K562 (cell line): Measurements from ENCODE around the gene ERG28. TPM values are rescaled to one million over a fixed set of nuclear protein-coding genes. Genes with fewer than 3 reads are reported as not detected.

Source experiments
- CTBP1 ChIP-seq: fragments of 450-650 bp; IDR thresholded peaks from 2 replicates; pipeline ENCODE4 v1.6.1; 2016; ENCODE audit warnings: borderline replicate concordance
- HIVEP1 ChIP-seq: fragments of 250-450 bp; sonication (Bioruptor Pico); IDR thresholded peaks from 2 replicates; pipeline ENCODE4 v1.4.0; 2020; ENCODE audit warnings: mild to moderate bottlenecking
- PHB2 ChIP-seq: fragments of 450-650 bp; IDR thresholded peaks from 2 replicates; pipeline ENCODE4 v1.6.1; 2017; ENCODE audit warnings: low read depth
- PRMT5 ChIP-seq: sonication (generic); formaldehyde crosslinking; IDR thresholded peaks from 2 replicates; pipeline ENCODE4 v1.5.0; 2020; ENCODE audit warnings: missing genetic modification reagents
- TCF3 ChIP-seq: sonication (generic); formaldehyde crosslinking; IDR thresholded peaks from 2 replicates; pipeline ENCODE4 v1.4.0; 2020; ENCODE audit warnings: mild to moderate bottlenecking, missing genetic modification reagents
- polyA plus RNA-seq, 8 experiments: library from polyadenylated mRNA; depleted of rRNA in 4 of 8; stranded (reverse) in 5 of 8; unstranded in 3 of 8; fragments of >200 nt; fragmentation: Nextera tagmentation in 2 of 8; fragmentation: Illumina TruSeq in 1 of 8; extraction: Ambion mirVana in 2 of 8; extraction: Trizol in 1 of 8; gene quantifications; 2 replicates each; pipeline versions ENCODE4 v1.2.1 to v1.2.3, GENCODE V29; 2011 to 2014; ENCODE audit warnings: inconsistent platforms in 1 of 8, missing spikeins in 1 of 8
- total RNA-seq, 7 experiments: library from RNA; depleted of rRNA in 6 of 7; stranded (reverse); fragments of >200 nt in 6 of 7; fragmentation: Illumina TruSeq in 2 of 7; extraction: Trizol in 2 of 7; gene quantifications; 2 replicates each; pipeline versions ENCODE4 v1.2.1 to v1.2.3, GENCODE V29; 2011 to 2021; ENCODE audit warnings: low replicate concordance in 1 of 7
- TF ChIP-seq, protein P1 (sequence below): IDR thresholded peaks from 2 replicates; pipeline ENCODE4 v1.6.1; 2011; ENCODE audit warnings: borderline replicate concordance, low read depth, mild to moderate bottlenecking, moderate library complexity, low read length; ENCODE audit not compliant: insufficient read depth, poor library complexity, severe bottlenecking
- TF ChIP-seq, protein P2 (sequence below): fragments of 450-650 bp; IDR thresholded peaks from 2 replicates; pipeline ENCODE4 v1.6.1; 2016; ENCODE audit warnings: low read depth

Gene ERG28
- total and polyA plus RNA-seq, 9 of the 15 experiments (the other 6 are each of a cell fraction or from before 2014, with no cell fraction given) = 3.1 to 34.2 (median 14.2) TPM

DNA sequence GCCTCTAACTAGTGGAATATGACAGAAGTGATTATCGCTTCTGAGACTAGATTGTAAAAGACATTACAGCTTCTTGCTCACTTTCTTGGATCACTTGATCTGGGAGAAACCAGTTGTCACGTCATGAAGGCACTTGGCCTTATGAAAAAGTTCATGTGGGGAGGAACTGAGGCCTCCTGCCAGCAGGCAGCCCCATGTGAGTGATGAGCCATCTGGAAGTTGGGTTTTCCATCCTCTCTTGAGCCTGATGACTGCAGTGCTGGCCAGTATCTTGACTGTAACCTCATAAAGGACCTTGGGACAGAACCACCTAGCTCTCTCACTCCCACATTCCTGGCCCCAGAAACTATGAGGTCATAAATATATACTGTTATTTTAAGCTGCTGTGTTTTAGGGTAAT, 28.3 kb upstream of the ERG28 start (continued):
- TF ChIP-seq PRMT5 (CRISPR knock-in tag) = no peak
- TF ChIP-seq, protein P1, sequence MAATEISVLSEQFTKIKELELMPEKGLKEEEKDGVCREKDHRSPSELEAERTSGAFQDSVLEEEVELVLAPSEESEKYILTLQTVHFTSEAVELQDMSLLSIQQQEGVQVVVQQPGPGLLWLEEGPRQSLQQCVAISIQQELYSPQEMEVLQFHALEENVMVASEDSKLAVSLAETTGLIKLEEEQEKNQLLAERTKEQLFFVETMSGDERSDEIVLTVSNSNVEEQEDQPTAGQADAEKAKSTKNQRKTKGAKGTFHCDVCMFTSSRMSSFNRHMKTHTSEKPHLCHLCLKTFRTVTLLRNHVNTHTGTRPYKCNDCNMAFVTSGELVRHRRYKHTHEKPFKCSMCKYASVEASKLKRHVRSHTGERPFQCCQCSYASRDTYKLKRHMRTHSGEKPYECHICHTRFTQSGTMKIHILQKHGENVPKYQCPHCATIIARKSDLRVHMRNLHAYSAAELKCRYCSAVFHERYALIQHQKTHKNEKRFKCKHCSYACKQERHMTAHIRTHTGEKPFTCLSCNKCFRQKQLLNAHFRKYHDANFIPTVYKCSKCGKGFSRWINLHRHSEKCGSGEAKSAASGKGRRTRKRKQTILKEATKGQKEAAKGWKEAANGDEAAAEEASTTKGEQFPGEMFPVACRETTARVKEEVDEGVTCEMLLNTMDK = no peak
- no peak for TF ChIP-seq HIVEP1 (CRISPR knock-in tag)
- TF ChIP-seq PHB2 = no peak
- no peak for TF ChIP-seq TCF3 (CRISPR knock-in tag)
- no peak for TF ChIP-seq CTBP1
- TF ChIP-seq, protein P2, sequence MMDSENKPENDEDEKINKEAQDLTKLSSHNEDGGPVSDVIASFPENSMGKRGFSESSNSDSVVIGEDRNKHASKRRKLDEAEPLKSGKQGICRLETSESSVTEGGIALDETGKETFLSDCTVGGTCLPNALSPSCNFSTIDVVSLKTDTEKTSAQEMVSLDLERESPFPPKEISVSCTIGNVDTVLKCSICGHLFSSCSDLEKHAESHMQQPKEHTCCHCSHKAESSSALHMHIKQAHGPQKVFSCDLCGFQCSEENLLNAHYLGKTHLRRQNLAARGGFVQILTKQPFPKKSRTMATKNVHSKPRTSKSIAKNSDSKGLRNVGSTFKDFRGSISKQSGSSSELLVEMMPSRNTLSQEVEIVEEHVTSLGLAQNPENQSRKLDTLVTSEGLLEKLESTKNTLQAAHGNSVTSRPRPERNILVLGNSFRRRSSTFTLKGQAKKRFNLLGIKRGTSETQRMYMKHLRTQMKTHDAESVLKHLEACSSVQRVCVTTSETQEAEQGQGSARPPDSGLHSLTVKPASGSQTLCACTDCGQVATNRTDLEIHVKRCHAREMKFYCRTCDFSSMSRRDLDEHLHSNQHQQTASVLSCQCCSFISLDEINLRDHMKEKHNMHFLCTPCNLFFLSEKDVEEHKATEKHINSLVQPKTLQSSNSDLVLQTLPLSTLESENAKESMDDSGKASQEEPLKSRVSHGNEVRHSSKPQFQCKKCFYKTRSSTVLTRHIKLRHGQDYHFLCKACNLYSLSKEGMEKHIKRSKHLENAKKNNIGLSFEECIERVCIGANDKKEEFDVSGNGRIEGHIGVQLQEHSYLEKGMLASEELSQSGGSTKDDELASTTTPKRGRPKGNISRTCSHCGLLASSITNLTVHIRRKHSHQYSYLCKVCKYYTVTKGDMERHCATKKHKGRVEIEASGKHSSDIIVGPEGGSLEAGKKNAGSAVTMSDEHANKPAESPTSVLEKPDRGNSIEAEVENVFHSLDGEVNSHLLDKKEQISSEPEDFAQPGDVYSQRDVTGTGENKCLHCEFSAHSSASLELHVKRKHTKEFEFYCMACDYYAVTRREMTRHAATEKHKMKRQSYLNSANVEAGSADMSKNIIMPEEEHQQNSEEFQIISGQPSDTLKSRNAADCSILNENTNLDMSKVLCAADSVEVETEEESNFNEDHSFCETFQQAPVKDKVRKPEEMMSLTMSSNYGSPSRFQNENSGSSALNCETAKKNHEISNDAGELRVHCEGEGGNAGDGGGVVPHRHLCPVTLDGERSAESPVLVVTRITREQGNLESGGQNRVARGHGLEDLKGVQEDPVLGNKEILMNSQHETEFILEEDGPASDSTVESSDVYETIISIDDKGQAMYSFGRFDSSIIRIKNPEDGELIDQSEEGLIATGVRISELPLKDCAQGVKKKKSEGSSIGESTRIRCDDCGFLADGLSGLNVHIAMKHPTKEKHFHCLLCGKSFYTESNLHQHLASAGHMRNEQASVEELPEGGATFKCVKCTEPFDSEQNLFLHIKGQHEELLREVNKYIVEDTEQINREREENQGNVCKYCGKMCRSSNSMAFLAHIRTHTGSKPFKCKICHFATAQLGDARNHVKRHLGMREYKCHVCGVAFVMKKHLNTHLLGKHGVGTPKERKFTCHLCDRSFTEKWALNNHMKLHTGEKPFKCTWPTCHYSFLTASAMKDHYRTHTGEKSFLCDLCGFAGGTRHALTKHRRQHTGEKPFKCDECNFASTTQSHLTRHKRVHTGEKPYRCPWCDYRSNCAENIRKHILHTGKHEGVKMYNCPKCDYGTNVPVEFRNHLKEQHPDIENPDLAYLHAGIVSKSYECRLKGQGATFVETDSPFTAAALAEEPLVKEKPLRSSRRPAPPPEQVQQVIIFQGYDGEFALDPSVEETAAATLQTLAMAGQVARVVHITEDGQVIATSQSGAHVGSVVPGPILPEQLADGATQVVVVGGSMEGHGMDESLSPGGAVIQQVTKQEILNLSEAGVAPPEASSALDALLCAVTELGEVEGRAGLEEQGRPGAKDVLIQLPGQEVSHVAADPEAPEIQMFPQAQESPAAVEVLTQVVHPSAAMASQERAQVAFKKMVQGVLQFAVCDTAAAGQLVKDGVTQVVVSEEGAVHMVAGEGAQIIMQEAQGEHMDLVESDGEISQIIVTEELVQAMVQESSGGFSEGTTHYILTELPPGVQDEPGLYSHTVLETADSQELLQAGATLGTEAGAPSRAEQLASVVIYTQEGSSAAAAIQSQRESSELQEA = no peak
